Measurements from ENCODE around the gene CSTB. TPM values are rescaled to one million over a fixed set of nuclear protein-coding genes. Genes with fewer than 3 reads are reported as not detected.
A peak's percentile ranks its signal among the peaks of the same experiment; 100 is the strongest.

The CSTB gene
- total and polyA plus RNA-seq, 7 experiments from 2014 or later, result 14.7 to 66.5 (median 37.9) TPM

GRCh38 chr21:43758811-43759210 is 17.3 kb downstream of the CSTB start:
- no peaks in the 10 kb centered on the region for H3K27me3 ChIP-seq (ENCODE audit: control insufficient read depth in 2 of 2, insufficient read depth in 2 of 2, low read length in 2 of 2)
- ATAC-seq, result no peak
- Mint-ChIP-seq H3K36me3 (peaks cover 0 to 27% (median 4%) of the 10 kb centered on the region in 5 donors), H3K9me3 (no peaks in the 10 kb centered on the region), H3K4me1 (no peaks in the 10 kb centered on the region), H3K27me3 (no peaks in the 10 kb centered on the region), H3K4me3 (no peak overlapping the region), H3K27ac (peak overlapping the region in 1 of 9 donors; percentile 16)
- POLR2A ChIA-PET, result no interaction called here
- no peaks in the 10 kb centered on the region for H3K4me1 ChIP-seq (ENCODE audit: control insufficient read depth in 2 of 2, insufficient read depth in 2 of 2, low read length in 2 of 2)
- CTCF ChIA-PET, result no interaction called here
- no peak for DNase-seq
- intact Hi-C loops (cut with micrococcal nuclease), result no loop called here
- H3K27ac ChIP-seq (ENCODE audit: low read depth, low read length), result no peak overlapping the region
- peaks cover 0 to 69% (median 0%) of the 10 kb centered on the region in 3 experiments for H3K36me3 ChIP-seq (ENCODE audit: control insufficient read depth in 2 of 3, insufficient read depth in 3 of 3, low read length in 3 of 3)
- no peaks in the 10 kb centered on the region for H3K9me3 ChIP-seq (ENCODE audit: control insufficient read depth in 2 of 3, low read length in 3 of 3)
- no peak overlapping the region for H3K4me3 ChIP-seq (ENCODE audit: low read length)

- Mint-ChIP-seq H3K27ac (peak overlapping the region in 2 of 9 donors; percentile 13 to 33), H3K4me3 (no peak overlapping the region), H3K4me1 (no peaks in the 10 kb centered on the region), H3K9me3 (no peaks in the 10 kb centered on the region), H3K27me3 (no peaks in the 10 kb centered on the region), H3K36me3 (peaks cover 0 to 30% (median 6%) of the 10 kb centered on the region in 5 donors)
- no peaks in the 10 kb centered on the region for H3K4me1 ChIP-seq (ENCODE audit: control insufficient read depth in 2 of 2, insufficient read depth in 2 of 2, low read length in 2 of 2)
- H3K27me3 ChIP-seq (ENCODE audit: control insufficient read depth in 2 of 2, insufficient read depth in 2 of 2, low read length in 2 of 2), result no peaks in the 10 kb centered on the region
- no peak overlapping the region for H3K4me3 ChIP-seq (ENCODE audit: low read length)
- no peak for ATAC-seq
- intact Hi-C loops (cut with micrococcal nuclease), result no loop called here
- H3K9me3 ChIP-seq (ENCODE audit: control insufficient read depth in 2 of 3, low read length in 3 of 3), result no peaks in the 10 kb centered on the region
- ChIA-PET POLR2A (interaction anchor here (0.8 kb wide), 1 partner anchor 838 kb away, joined by 3 read pairs; no protein-coding TSS in a partner anchor), CTCF (no interaction called here)
- no peak overlapping the region for H3K27ac ChIP-seq (ENCODE audit: low read depth, low read length)
- no peak for DNase-seq
- peaks cover 0 to 73% (median 0%) of the 10 kb centered on the region in 3 experiments for H3K36me3 ChIP-seq (ENCODE audit: control insufficient read depth in 2 of 3, insufficient read depth in 3 of 3, low read length in 3 of 3)
These were observed 17.9 kb downstream of the CSTB start for GRCh38 chr21:43758111-43758641.

- Histone ChIP-seq H3K4me1 (ENCODE audit: control insufficient read depth in 2 of 2, insufficient read depth in 2 of 2, low read length in 2 of 2) (no peaks in the 10 kb centered on the region), H3K27me3 (ENCODE audit: control insufficient read depth in 2 of 2, insufficient read depth in 2 of 2, low read length in 2 of 2) (no peaks in the 10 kb centered on the region), H3K27ac (ENCODE audit: low read depth, low read length) (no peak overlapping the region), H3K4me3 (ENCODE audit: low read length) (no peak overlapping the region), H3K9me3 (ENCODE audit: control insufficient read depth in 2 of 3, low read length in 3 of 3) (no peaks in the 10 kb centered on the region), H3K36me3 (ENCODE audit: control insufficient read depth in 2 of 3, insufficient read depth in 3 of 3, low read length in 3 of 3) (peaks cover 0 to 73% (median 0%) of the 10 kb centered on the region in 3 experiments)
- ChIA-PET CTCF (no interaction called here), POLR2A (interaction anchor here (0.8 kb wide), 1 partner anchor 837 kb away, joined by 3 read pairs; no protein-coding TSS in a partner anchor)
- Mint-ChIP-seq H3K4me1 (no peaks in the 10 kb centered on the region), H3K9me3 (no peaks in the 10 kb centered on the region), H3K36me3 (peaks cover 0 to 33% (median 4%) of the 10 kb centered on the region in 5 donors), H3K27me3 (no peaks in the 10 kb centered on the region), H3K4me3 (no peak overlapping the region), H3K27ac (peak overlapping the region in 1 of 9 donors; percentile 33)
- no peak for ATAC-seq
- no peak for DNase-seq
- intact Hi-C loops (cut with micrococcal nuclease), result no loop called here
These were observed 18.5 kb downstream of the CSTB start for GRCh38 chr21:43757601-43758000.

- H3K4me1 Mint-ChIP-seq, result no peaks in the 10 kb centered on the region
- POLR2A ChIA-PET, result no interaction called here
These were observed 20.1 kb downstream of the CSTB start for GRCh38 chr21:43755820-43756594.

GRCh38 chr21:43754948-43755781 is 20.9 kb downstream of the CSTB start:
- H3K4me1 ChIP-seq (ENCODE audit: control insufficient read depth in 2 of 2, insufficient read depth in 2 of 2, low read length in 2 of 2), result no peaks in the 10 kb centered on the region
- no peak overlapping the region for H3K27ac ChIP-seq (ENCODE audit: low read depth, low read length)
- intact Hi-C loops (cut with micrococcal nuclease), result no loop called here
- POLR2A ChIA-PET, result no interaction called here
- Mint-ChIP-seq H3K4me1 (no peaks in the 10 kb centered on the region), H3K27me3 (no peaks in the 10 kb centered on the region), H3K36me3 (peaks cover 0 to 39% (median 8%) of the 10 kb centered on the region in 5 donors), H3K27ac (no peak overlapping the region), H3K9me3 (no peaks in the 10 kb centered on the region), H3K4me3 (no peak overlapping the region)
- H3K4me3 ChIP-seq (ENCODE audit: low read length), result no peak overlapping the region
- H3K27me3 ChIP-seq (ENCODE audit: control insufficient read depth in 2 of 2, insufficient read depth in 2 of 2, low read length in 2 of 2), result no peaks in the 10 kb centered on the region
- CTCF ChIA-PET, result no interaction called here
- no peaks in the 10 kb centered on the region for H3K9me3 ChIP-seq (ENCODE audit: control insufficient read depth in 2 of 3, low read length in 3 of 3)
- DNase-seq, result no peak
- no peak for ATAC-seq
- H3K36me3 ChIP-seq (ENCODE audit: control insufficient read depth in 2 of 3, insufficient read depth in 3 of 3, low read length in 3 of 3), result peaks cover 0 to 81% (median 0%) of the 10 kb centered on the region in 3 experiments

More at GRCh38 chr21:43755820-43756594, 20.1 kb downstream of the CSTB start:
- no peak overlapping the region for H3K27ac Mint-ChIP-seq
- ATAC-seq (no peak), DNase-seq (no peak)
- intact Hi-C loops (cut with micrococcal nuclease), result no loop called here
- no peaks in the 10 kb centered on the region for H3K9me3 Mint-ChIP-seq
- no peaks in the 10 kb centered on the region for H3K4me1 ChIP-seq (ENCODE audit: control insufficient read depth in 2 of 2, insufficient read depth in 2 of 2, low read length in 2 of 2)
- no peaks in the 10 kb centered on the region for H3K9me3 ChIP-seq (ENCODE audit: control insufficient read depth in 2 of 3, low read length in 3 of 3)
- no peaks in the 10 kb centered on the region for H3K27me3 ChIP-seq (ENCODE audit: control insufficient read depth in 2 of 2, insufficient read depth in 2 of 2, low read length in 2 of 2)
- CTCF ChIA-PET, result no interaction called here
- H3K36me3 ChIP-seq (ENCODE audit: control insufficient read depth in 2 of 3, insufficient read depth in 3 of 3, low read length in 3 of 3), result peaks cover 0 to 77% (median 0%) of the 10 kb centered on the region in 3 experiments
- no peak overlapping the region for H3K27ac ChIP-seq (ENCODE audit: low read depth, low read length)
- no peak overlapping the region for H3K4me3 Mint-ChIP-seq
- peaks cover 0 to 33% (median 4%) of the 10 kb centered on the region in 5 donors for H3K36me3 Mint-ChIP-seq
- no peaks in the 10 kb centered on the region for H3K27me3 Mint-ChIP-seq
- H3K4me3 ChIP-seq (ENCODE audit: low read length), result no peak overlapping the region

GRCh38 chr21:43753439-43753799 is 22.7 kb downstream of the CSTB start:
- Histone ChIP-seq H3K27ac (ENCODE audit: low read depth, low read length) (no peak overlapping the region), H3K27me3 (ENCODE audit: control insufficient read depth in 2 of 2, insufficient read depth in 2 of 2, low read length in 2 of 2) (no peaks in the 10 kb centered on the region), H3K36me3 (ENCODE audit: control insufficient read depth in 2 of 3, insufficient read depth in 3 of 3, low read length in 3 of 3) (peaks cover 0 to 80% (median 0%) of the 10 kb centered on the region in 3 experiments), H3K9me3 (ENCODE audit: control insufficient read depth in 2 of 3, low read length in 3 of 3) (no peaks in the 10 kb centered on the region), H3K4me3 (ENCODE audit: low read length) (no peak overlapping the region), H3K4me1 (ENCODE audit: control insufficient read depth in 2 of 2, insufficient read depth in 2 of 2, low read length in 2 of 2) (no peaks in the 10 kb centered on the region)
- H3K4me3 Mint-ChIP-seq, result no peak overlapping the region
- ChIA-PET POLR2A (no interaction called here), CTCF (no interaction called here)
- intact Hi-C loops (cut with micrococcal nuclease), result no loop called here
- no peaks in the 10 kb centered on the region for H3K27me3 Mint-ChIP-seq
- peaks cover 0 to 39% (median 8%) of the 10 kb centered on the region in 5 donors for H3K36me3 Mint-ChIP-seq
- no peak overlapping the region for H3K27ac Mint-ChIP-seq
- DNase-seq (no peak), ATAC-seq (no peak)
- no peaks in the 10 kb centered on the region for H3K4me1 Mint-ChIP-seq
- no peaks in the 10 kb centered on the region for H3K9me3 Mint-ChIP-seq
